MM.1S (cell line): Measurements from ENCODE around the gene FAF2.

Source experiments
- DNase-seq: peaks from one replicate; pipeline ENCODE4 v3.0.0-alpha.2; 2015
- H2AFZ ChIP-seq: fragments of 300-600 bp; sonication (generic); 2 replicates; pipeline ENCODE4 v1.6.0; 2016; ENCODE audit warnings: antibody characterized with exemption, low read length
- H3F3A ChIP-seq: fragments of 300-600 bp; sonication (generic); 2 replicates; pipeline ENCODE4 v1.6.1; 2016; ENCODE audit warnings: mild to moderate bottlenecking, antibody characterized with exemption, low read length, moderate library complexity, mixed read lengths; ENCODE audit not compliant: insufficient read depth
- H3K27ac ChIP-seq: fragments of 300-600 bp; sonication (generic); 2 replicates; pipeline ENCODE4 v1.5.1; 2016; ENCODE audit warnings: mild to moderate bottlenecking, low read length
- H3K27me3 ChIP-seq: fragments of 300-600 bp; sonication (generic); replicated peaks from 2 replicates; pipeline ENCODE4 v1.6.0; 2016; ENCODE audit warnings: low read length; ENCODE audit not compliant: insufficient read depth
- H3K36me3 ChIP-seq: fragments of 300-600 bp; sonication (generic); replicated peaks from 2 replicates; pipeline ENCODE4 v1.6.1; 2016; ENCODE audit warnings: mild to moderate bottlenecking, low read length, mixed read lengths; ENCODE audit not compliant: insufficient read depth
- H3K4me1 ChIP-seq: fragments of 300-600 bp; sonication (generic); 2 replicates; pipeline ENCODE4 v1.6.1; 2016; ENCODE audit warnings: low read length, mixed read lengths
- H3K4me2 ChIP-seq: fragments of 300-600 bp; sonication (generic); 2 replicates; pipeline ENCODE4 v1.6.0; 2016; ENCODE audit warnings: low read depth, low read length
- H3K4me3 ChIP-seq: fragments of 300-600 bp; sonication (generic); 2 replicates; pipeline ENCODE4 v1.5.1; 2016; ENCODE audit warnings: low read length, mixed read lengths
- H3K79me2 ChIP-seq: fragments of 300-600 bp; sonication (generic); 2 replicates; pipeline ENCODE4 v1.6.1; 2016; ENCODE audit warnings: mixed run types, low read length, mixed read lengths
- H3K9ac ChIP-seq: fragments of 300-600 bp; sonication (generic); 2 replicates; pipeline ENCODE4 v1.6.1; 2016; ENCODE audit warnings: low read length, mixed read lengths
- H3K9me2 ChIP-seq: fragments of 300-600 bp; sonication (generic); replicated peaks from 2 replicates; pipeline ENCODE4 v1.6.1; 2016; ENCODE audit warnings: mild to moderate bottlenecking, low read length, mixed read lengths; ENCODE audit not compliant: insufficient read depth
- H3K9me3 ChIP-seq: fragments of 300-600 bp; sonication (generic); replicated peaks from 2 replicates; pipeline ENCODE4 v1.6.1; 2016; ENCODE audit warnings: mild to moderate bottlenecking, low read length, mixed read lengths; ENCODE audit not compliant: insufficient read depth
- H4K20me1 ChIP-seq: fragments of 300-600 bp; sonication (generic); 2 replicates; pipeline ENCODE4 v1.6.1; 2016; ENCODE audit warnings: mild to moderate bottlenecking, low read length, moderate library complexity, mixed read lengths; ENCODE audit not compliant: insufficient read depth
- EZH2 ChIP-seq: fragments of 300-600 bp; sonication (generic); optimal IDR thresholded peaks from 2 replicates; pipeline ENCODE3; 2017; ENCODE audit warnings: low read depth, mild to moderate bottlenecking, antibody characterized with exemption, low read length, mixed read lengths
- EZH2phosphoT487 ChIP-seq: fragments of 300-600 bp; sonication (generic); IDR thresholded peaks from 2 replicates; pipeline ENCODE4 v1.6.1; 2018; ENCODE audit warnings: antibody characterized with exemption, low read length
- TF ChIP-seq, protein P1 (sequence below): fragments of 300-600 bp; sonication (generic); IDR thresholded peaks from 2 replicates; pipeline ENCODE4 v1.5.1; 2016; ENCODE audit warnings: antibody characterized with exemption, low read length, mixed read lengths

The FAF2 gene

DNA sequence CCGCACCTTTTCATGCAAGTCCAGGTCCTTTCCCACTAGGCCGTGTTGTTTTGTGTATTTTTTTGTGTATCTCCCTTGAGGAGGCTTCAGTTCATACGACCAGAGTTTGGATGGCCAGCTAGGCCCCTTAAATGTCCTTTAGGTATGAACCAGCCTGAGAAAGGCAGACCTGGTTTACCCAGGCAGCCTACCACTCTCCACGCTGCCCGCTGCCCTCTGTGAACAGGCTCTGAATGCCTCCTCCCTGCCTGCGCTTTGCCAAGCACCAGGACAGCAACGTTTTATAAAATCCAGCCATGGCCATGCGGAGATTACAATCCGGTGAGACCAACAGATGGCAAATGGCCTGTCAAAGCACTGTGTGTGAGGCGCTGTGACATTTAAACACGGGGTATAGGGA lies 31.2 kb upstream of the FAF2 start:
- Histone ChIP-seq H3K4me3 (peak overlapping the region; percentile 1; the same call in 1 of the 2 replicates), H4K20me1 (no peaks in the 10 kb centered on the region), H3K27me3 (no peaks in the 10 kb centered on the region), H2AFZ (peak overlapping the region; percentile 72), H3K79me2 (peaks cover 41% of the 10 kb centered on the region), H3F3A (no peaks in the 10 kb centered on the region), H3K4me2 (peak overlapping the region; percentile 53; the same call in 1 of the 2 replicates), H3K36me3 (no peaks in the 10 kb centered on the region), H3K9me3 (no peaks in the 10 kb centered on the region), H3K27ac (no peak overlapping the region), H3K9ac (peak overlapping the region; percentile 28; the same call in 1 of the 2 replicates), H3K9me2 (no peaks in the 10 kb centered on the region), H3K4me1 (peaks cover 6% of the 10 kb centered on the region)
- TF ChIP-seq EZH2, result no peak
- DNase-seq, result no peak

DNA sequence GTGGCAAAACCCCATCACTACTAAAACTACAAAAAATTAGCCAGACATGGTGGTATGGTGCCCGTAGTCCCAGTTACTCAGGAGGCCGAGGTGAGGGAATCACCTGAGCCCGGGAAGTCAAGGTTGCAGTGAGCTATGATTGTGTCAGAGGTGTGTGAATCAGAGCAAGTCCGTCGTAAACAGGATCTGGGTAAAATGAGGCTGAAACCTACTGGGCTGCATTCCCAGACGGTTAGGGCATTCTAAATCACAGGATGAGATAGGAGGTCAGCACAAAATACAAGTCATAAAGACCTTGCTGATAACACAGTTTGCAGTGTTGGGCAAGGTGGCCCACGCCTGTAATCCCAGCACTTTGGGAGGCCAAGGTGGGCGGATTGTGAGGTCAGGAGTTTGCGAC lies 29.9 kb upstream of the FAF2 start:
- no peak overlapping the region for H3K9ac ChIP-seq
- no peak overlapping the region for H3K4me3 ChIP-seq
- H3K4me1 ChIP-seq, result peaks cover 6% of the 10 kb centered on the region
- no peaks in the 10 kb centered on the region for H4K20me1 ChIP-seq
- H3F3A ChIP-seq, result no peaks in the 10 kb centered on the region
- H3K79me2 ChIP-seq, result peaks cover 29% of the 10 kb centered on the region
- H3K27me3 ChIP-seq, result no peaks in the 10 kb centered on the region
- H2AFZ ChIP-seq, result no peak overlapping the region
- H3K9me3 ChIP-seq, result no peaks in the 10 kb centered on the region
- no peak overlapping the region for H3K4me2 ChIP-seq
- DNase-seq, result no peak
- no peak overlapping the region for H3K27ac ChIP-seq
- no peaks in the 10 kb centered on the region for H3K36me3 ChIP-seq
- H3K9me2 ChIP-seq, result no peaks in the 10 kb centered on the region
- TF ChIP-seq, protein P1, sequence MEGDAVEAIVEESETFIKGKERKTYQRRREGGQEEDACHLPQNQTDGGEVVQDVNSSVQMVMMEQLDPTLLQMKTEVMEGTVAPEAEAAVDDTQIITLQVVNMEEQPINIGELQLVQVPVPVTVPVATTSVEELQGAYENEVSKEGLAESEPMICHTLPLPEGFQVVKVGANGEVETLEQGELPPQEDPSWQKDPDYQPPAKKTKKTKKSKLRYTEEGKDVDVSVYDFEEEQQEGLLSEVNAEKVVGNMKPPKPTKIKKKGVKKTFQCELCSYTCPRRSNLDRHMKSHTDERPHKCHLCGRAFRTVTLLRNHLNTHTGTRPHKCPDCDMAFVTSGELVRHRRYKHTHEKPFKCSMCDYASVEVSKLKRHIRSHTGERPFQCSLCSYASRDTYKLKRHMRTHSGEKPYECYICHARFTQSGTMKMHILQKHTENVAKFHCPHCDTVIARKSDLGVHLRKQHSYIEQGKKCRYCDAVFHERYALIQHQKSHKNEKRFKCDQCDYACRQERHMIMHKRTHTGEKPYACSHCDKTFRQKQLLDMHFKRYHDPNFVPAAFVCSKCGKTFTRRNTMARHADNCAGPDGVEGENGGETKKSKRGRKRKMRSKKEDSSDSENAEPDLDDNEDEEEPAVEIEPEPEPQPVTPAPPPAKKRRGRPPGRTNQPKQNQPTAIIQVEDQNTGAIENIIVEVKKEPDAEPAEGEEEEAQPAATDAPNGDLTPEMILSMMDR, result no peak
- no peak for TF ChIP-seq EZH2phosphoT487
- no peak for TF ChIP-seq EZH2

DNA sequence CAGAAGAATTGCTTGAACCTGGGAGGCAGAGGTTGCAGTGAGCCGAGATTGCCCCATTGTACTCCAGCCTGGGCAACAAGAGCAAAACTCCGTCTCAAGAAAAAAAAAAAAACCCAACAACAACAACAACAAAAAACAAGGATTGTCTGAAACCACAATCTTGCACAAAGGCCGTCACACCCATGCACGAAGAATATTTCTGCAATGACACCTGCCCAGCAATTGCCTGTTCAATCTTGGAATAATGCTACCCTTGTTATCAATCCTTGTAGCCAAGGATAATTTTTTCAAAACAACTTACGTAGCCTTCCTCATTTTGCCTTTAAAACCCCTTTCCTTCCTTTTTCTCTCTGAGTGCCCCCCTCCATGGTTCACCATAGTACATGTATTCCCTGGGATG lies 28.1 kb upstream of the FAF2 start:
- Histone ChIP-seq H3K4me3 (no peak overlapping the region), H3K79me2 (peaks cover 11% of the 10 kb centered on the region), H3K4me2 (no peak overlapping the region), H3K9me3 (no peaks in the 10 kb centered on the region), H4K20me1 (no peaks in the 10 kb centered on the region), H2AFZ (no peak overlapping the region), H3K9ac (no peak overlapping the region), H3K27me3 (no peaks in the 10 kb centered on the region), H3K9me2 (no peaks in the 10 kb centered on the region), H3K27ac (no peak overlapping the region), H3F3A (no peaks in the 10 kb centered on the region), H3K4me1 (peaks cover 6% of the 10 kb centered on the region), H3K36me3 (no peaks in the 10 kb centered on the region)
- TF ChIP-seq, protein P1, result no peak
- TF ChIP-seq EZH2phosphoT487 (no peak), EZH2 (no peak)
- DNase-seq, result no peak

DNA sequence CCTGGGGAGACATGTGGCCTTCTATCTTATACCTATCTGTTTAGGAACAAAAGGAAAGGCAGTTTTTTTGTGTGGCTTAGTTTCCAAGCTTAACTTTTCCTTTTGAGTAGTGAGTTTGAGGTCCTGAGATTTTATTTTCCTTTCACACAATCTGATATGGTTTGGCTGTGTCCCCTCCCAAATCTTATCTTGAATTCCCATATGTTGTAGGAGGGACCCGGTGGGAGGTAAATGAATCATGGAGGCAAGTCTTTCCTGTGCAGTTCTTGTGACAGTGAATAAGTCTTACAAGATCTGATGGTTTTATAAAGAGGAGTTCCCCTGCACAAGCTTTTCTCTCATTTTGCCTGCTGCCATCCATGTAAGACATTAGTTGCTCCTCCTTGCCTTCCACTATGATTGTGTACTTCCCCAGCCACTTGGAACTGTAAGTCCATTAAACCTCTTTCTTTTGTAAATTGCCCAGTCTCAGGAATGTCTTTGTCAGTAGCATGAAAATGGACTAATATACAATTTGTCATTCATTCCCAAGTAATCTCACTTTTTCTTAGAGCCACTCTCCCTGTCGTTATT lies 27.1 kb upstream of the FAF2 start:
- Histone ChIP-seq H3K4me2 (no peak overlapping the region), H2AFZ (no peak overlapping the region), H3K9me3 (no peaks in the 10 kb centered on the region), H3K9ac (no peak overlapping the region), H3K4me3 (no peak overlapping the region), H3K27ac (no peak overlapping the region), H4K20me1 (no peaks in the 10 kb centered on the region), H3K9me2 (no peaks in the 10 kb centered on the region), H3K79me2 (peaks cover 1% of the 10 kb centered on the region), H3F3A (no peaks in the 10 kb centered on the region), H3K4me1 (peaks cover 6% of the 10 kb centered on the region), H3K27me3 (no peaks in the 10 kb centered on the region), H3K36me3 (no peaks in the 10 kb centered on the region)
- DNase-seq, result no peak
- TF ChIP-seq, protein P1, result no peak
- no peak for TF ChIP-seq EZH2
- TF ChIP-seq EZH2phosphoT487, result no peak
